Measurements from ENCODE around the gene MTFP1.
"Not testable (repeated sequence)": the region's sequence is repeated elsewhere in the genome, so short reads cannot be mapped to it uniquely, and the experiment has no call there.

The MTFP1 gene

DNA sequence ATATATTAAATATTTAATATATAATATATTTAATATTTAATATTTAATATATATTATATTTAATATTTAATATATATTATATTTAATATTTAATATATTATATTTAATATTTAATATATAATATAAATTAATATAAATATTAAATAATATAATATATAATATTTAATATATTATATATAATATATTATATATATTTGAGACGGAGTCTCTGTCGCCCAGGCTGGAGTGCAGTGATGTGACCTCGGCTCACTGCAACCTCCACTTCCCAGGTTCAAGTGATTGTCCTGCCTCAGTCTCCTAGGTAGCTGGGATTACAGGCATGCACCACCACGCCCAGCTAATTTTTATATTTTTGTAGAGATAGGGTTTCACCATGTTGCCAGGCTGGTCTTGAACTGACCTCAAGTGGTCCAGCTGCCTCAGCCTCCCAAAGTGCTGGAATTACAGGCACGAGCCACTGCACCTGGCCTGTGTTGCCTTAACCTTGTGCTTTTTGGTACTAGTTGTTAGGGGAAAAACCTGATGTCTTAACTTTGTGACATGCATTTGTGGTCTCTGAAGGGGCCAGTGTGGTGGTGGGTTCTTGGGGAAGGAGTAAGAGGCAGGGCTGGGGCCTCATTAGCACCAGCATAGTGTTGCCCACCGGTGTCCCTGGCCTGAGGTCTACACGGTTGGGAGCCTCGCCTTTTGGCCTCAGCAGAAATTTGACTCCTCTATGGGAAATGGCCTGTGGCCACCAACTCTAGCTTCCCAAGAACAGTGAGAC, 29.7 kb downstream of the MTFP1 start:
- no peak for DNase-seq

DNA sequence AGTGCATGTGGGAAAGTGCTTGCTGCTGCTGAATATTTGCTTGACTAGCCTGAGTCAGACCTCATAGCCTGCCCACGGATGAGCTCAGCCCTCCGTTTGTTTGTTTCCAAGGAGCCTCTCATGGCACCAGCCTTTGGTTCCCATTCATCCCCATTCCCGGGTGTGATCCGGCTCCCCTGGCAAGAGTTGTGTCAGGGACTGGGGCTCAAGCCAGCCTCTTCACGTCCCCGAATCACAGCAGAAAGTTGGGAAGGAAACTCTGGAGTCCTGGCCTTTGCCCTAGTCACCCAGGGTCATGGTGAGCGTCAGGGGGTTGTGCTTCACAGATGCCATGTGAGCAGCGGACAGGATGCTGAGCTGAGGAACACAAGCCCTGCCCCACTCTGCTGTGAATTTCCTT, 32.4 kb downstream of the MTFP1 start:
- DNase-seq: no peak

DNA sequence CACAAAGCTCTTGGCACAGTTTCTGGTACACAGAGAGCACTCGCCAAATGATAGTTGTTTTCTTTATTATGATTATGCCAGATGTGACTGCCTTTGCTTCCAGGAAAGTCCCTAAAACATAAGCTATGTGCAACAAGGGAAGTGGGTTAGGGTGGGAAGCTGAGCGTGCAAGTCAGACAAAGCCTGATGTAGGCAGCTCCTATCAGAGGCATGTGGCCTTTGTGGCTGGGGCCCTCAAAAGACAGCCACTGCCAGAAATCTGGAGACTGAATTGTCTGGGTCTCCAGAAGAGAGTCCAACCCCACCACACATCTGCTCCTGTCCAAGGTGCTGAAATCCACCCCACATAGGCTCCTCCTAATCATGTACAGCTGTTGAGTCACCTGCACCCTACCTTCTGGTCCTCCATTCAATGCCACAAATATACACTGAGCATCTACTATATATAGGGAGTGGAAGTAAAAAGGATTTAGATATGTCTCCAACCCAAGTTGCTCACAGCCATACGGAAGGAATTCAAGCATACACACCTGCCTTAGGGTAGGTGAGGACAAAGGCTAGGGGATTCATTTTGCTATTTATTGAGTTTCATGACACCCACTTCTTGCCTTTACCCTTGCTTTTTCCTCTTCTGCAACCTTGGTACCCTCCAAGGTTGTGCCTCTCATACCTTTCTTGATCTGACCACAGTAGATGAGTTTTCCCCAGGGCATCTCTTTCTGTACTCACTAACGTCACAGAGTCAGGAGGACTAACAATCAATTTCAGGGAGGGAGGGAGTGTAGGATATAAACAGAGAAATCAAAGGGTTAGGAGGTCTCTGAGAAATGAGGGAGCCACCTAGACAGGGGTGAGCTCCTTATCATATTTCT, 33.8 kb downstream of the MTFP1 start:
- DNase-seq: no peak

DNA sequence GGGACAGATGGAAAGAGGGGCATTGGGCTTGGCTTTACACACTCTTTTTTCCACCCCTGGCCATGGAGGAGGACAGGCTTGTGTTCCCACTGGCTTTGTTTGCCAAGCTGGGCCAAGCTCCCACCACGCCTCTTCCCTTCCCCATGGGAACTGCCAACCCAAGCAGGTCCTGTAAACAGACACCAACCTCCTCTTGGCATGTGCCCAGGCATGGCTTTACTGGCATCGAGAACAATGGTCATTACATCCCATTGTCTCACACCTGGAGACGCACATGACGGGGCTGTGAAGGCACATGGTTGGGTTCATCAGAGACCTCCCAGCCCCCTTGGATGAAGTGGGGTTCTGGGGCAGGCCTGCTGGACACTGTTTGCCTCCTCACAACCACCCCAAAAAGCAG, 34.6 kb downstream of the MTFP1 start:
- DNase-seq: no peak

DNA sequence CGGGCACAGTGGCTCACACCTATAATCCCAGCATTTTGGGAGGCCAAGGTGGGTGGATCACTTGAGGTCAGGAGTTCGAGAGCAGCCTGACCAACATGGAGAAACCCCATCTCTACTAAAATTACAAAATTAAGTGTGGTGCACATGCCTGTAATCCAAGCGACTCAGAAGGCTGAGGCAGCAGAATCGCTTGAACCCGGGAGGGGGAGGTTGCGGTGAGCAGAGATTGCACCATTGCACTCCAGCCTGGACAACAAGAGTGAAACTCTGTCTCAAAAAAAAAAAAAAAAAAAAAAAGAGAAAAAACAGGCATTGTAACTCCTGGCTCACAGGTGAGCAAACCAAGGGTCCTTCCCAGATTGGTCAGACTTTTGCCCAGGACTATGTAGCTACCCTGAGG, 35.0 kb downstream of the MTFP1 start:
- not testable (repeated sequence) for DNase-seq

DNA sequence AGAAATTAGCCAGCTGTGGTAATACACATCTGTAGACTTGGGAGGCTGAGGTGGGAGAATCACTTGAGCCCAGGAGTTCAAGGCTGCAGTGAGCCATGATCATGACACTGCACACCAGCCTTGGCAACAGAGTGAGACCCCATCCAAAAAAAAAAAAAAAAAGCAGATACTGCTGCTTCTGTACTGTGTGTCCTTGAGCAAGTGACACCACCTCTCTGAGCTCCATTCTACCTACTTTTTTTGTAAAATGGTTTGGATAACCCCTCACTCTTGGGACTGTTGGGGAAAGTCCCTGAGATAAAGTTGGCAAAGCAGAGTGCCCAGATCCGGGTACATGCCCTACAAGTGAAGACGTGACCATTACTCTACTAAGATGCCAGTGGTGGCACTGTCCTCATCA, 43.6 kb downstream of the MTFP1 start:
- no peak for DNase-seq

DNA sequence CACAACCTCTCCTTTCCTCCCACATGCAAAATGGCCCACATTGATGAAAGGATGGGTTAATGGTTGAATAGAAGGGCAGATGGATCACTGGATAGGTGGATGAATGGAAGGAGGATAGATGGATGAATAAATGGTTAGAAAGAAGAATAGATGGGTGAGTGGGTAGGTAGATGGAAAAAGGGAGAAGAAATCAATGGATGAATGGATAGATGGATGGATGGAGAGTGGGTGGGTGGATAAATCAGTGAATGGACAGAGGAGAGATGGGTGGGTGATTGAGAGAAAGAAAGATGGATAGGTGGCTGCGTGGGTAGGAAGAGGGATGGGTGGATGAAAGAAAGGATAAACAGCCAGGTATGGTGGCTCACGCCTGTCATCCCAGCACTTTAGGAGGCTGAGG, 45.1 kb downstream of the MTFP1 start:
- DNase-seq: no peak

DNA sequence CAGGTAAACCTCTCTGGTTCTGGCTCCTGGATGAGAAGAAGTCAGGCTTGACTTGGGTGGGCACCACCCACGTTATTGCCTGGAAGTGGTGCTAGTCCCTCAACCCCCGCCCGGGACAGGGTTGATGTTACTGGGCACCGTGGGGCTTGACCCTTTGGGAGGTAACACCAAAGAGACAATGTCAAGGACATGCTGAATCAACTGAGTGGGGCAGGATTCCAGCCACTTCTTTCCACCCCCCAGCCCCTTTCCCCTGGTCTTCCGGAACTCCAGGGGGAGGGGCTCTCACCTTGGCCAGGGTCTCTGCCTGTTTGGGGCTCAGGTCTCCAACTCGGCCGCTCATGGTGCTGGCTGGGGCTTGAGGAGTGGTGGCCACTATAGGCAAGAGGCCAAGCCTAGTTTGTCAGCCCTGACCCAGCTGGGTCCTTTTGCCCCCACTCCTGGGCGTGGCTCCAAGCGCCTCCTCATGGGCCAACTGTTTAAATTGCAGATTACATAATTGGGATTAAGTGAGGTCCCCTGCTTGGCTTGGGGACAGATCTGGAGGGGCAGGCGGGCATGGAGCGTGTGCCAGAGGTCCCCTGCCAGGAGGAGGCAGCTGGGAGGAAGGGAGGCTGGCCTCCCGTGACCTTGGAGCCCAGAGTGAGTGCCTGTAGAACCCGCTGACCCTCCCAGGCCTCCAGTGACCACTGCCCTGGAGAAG, 46.2 kb downstream of the MTFP1 start, which contains the start of gene SEC14L3:
Gene SEC14L3, minus strand, starts transcription at position 402 of the 703 bp plus-strand sequence. Its CDS starts 59 bp downstream, at position 343.
- no peak for DNase-seq

DNA sequence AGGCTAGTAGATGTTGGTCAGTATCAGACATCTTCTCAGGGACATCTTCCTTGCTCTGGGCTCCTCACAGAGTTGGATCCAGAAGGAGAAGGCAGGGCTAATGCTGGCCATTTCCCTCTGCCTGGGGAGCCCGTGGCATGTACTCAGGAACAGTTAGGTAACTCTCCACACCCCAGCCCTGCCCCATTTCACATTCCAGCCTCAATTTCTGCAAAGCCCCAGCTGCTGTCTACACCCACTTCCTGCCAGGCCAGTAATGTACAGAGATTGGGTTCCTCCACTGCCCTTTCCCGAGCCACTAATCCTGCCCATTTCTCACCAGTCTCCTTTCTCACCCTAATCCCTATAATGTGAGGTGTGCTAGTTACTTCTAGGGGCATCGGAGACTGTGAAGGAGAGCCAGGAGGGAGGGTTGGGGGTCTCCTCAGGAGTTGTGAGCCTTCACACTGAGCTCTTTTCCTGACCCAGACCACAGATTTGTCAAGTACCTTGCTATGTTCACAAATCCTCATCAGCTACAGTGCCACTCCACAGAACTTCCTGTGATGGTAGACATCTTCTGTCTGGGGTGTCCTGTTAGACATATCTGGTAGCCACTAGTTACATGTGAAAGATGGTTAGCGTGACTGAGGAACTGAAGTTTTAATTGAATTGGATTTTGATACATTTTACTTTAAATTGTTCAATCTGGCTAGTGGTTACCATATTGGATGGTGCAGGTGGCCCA, 47.6 kb downstream of the MTFP1 start:
- no peak for DNase-seq

DNA sequence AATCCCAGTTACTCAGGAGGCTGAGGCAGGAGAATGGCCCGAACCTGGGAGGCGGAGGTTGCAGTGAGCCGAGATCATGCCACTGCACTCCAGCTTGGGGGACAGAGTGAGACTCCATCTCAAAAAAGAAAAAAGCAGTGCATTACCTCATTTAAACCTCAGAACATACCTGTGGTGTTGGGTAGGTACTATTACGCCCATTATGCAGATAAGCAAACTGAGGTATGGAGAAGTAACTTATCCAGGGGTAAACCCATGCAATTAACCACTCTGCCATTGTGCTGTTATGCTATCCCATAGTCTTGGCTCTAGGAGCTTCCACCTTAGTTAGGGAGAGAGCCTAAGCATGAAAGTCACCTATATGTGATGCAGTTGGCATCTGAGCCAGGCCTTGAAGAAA, 48.6 kb downstream of the MTFP1 start:
- no peak for DNase-seq

DNA sequence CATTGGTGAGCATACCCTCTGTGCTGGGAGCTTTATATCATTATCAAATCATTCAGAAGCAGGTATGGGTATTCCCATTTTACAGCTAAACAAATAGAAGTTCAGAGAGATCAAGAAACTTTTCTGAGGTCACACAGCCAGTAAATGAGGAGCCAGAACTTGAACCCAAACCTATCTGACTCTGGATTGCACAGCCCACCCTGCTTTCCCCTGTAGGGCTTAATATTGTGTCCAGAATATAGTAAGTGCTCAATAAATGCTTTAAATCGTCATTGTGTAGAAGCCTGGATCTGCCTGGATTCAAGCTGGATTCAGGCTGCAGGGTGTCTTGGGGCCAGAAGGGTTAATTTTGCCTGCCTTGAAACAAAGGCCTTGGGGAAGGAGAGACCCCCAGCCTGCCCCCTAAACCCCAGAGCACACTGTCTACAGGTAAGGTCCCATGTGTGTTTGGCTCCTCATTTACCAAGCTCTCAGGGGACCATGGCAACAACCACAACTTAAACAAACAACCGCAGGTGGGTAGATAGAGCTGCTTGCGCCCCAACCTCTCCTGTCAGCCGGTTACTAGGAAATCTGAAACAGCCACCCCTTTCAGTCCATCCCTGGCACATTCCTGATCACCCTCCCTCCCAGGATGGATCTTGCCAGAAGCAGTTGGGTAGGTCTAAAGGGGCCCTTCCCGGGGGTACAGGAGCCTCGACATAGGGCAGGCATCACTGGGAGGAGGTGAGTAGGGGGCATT, 49.3 kb downstream of the MTFP1 start:
- no peak for DNase-seq

Measured in CD4-positive, alpha-beta T cell treated with Interleukin-17A for 4 hours (primary cell).